OCI-LY7 (cell line): Measurements from ENCODE around the gene USP48. TPM values are rescaled to one million over a fixed set of nuclear protein-coding genes. Genes with fewer than 3 reads are reported as not detected.

Experiments used
- BruUV-seq: library from RNA; stranded (reverse); fragments of 400-500 nt; replicated peaks from 2 replicates; lab custom pipeline; 2021; lab: Mats Ljungman, UMichigan
- CTCF ChIA-PET: fragments of 300-600 bp; sonication (Branson Sonifier 250); formaldehyde crosslinking; loops from one replicate; lab custom pipeline; 2022; ENCODE audit warnings: antibody characterized with exemption; ENCODE audit not compliant: unreplicated experiment; lab: Charles Lee
- POLR2A ChIA-PET: fragments of 300-600 bp; sonication (Branson Sonifier 250); formaldehyde crosslinking; loops from one replicate; lab custom pipeline; 2022; ENCODE audit warnings: antibody characterized with exemption; lab: Charles Lee
- DNase-seq: peaks from one replicate; pipeline ENCODE4 v3.0.0-alpha.2; 2015; ENCODE audit warnings: low spot score
- H2AFZ ChIP-seq: fragments of 200-600 bp; sonication (generic), shearing (Covaris generic); 2 replicates; pipeline ENCODE4 v1.6.1; 2014; ENCODE audit warnings: mild to moderate bottlenecking, antibody characterized with exemption, low read length, moderate library complexity
- H3K27ac ChIP-seq: fragments of 200-600 bp; sonication (generic); 2 replicates; pipeline ENCODE4 v1.5.1; 2014; ENCODE audit warnings: mixed run types, low read depth, mild to moderate bottlenecking, moderate library complexity, low read length, inconsistent platforms; ENCODE audit not compliant: poor library complexity, severe bottlenecking
- H3K36me3 ChIP-seq: fragments of 200-600 bp; sonication (generic); 2 replicates; pipeline ENCODE4 v1.6.1; 2014; ENCODE audit warnings: mild to moderate bottlenecking, antibody characterized with exemption, low read length, moderate library complexity, mixed read lengths; ENCODE audit not compliant: insufficient read depth
- H3K4me1 ChIP-seq: fragments of 200-600 bp; sonication (generic); 2 replicates; pipeline ENCODE4 v1.5.1; 2014; ENCODE audit warnings: mild to moderate bottlenecking, low read length; ENCODE audit not compliant: insufficient read depth, poor library complexity, severe bottlenecking
- H3K4me2 ChIP-seq: fragments of 200-600 bp; sonication (generic); 2 replicates; pipeline ENCODE4 v1.6.1; 2014; ENCODE audit warnings: mild to moderate bottlenecking, low read length
- H3K4me3 ChIP-seq: fragments of 200-600 bp; sonication (generic); 2 replicates; pipeline ENCODE4 v1.5.1; 2014; ENCODE audit warnings: mild to moderate bottlenecking, low read depth, low read length; ENCODE audit not compliant: poor library complexity, severe bottlenecking
- H3K79me2 ChIP-seq: fragments of 200-600 bp; sonication (generic); 2 replicates; pipeline ENCODE4 v1.6.1; 2016; ENCODE audit warnings: low read depth, mild to moderate bottlenecking, low read length, moderate library complexity, mixed read lengths; ENCODE audit not compliant: insufficient read depth
- H3K9me2 ChIP-seq: fragments of 200-600 bp; sonication (generic); 2 replicates; pipeline ENCODE4 v1.6.1; 2016; ENCODE audit warnings: mild to moderate bottlenecking, low read length, mixed read lengths; ENCODE audit not compliant: insufficient read depth
- H3K9me3 ChIP-seq: fragments of 200-600 bp; sonication (generic); 2 replicates; pipeline ENCODE4 v1.6.1; 2014; ENCODE audit warnings: mild to moderate bottlenecking, mixed run types, low read length, mixed read lengths
- H4K20me1 ChIP-seq: fragments of 200-600 bp; sonication (generic); 2 replicates; pipeline ENCODE4 v1.6.1; 2014; ENCODE audit warnings: mild to moderate bottlenecking, antibody characterized with exemption, low read length, moderate library complexity, mixed read lengths; ENCODE audit not compliant: insufficient read depth
- CTCF ChIP-seq: fragments of 200-600 bp; sonication (generic); conservative IDR thresholded peaks from 2 replicates; pipeline ENCODE4 v1.5.1; 2014; ENCODE audit warnings: mild to moderate bottlenecking, antibody characterized with exemption, low read length, moderate library complexity, mixed read lengths
- EZH2phosphoT487 ChIP-seq: fragments of 200-600 bp; sonication (generic); IDR thresholded peaks from 2 replicates; pipeline ENCODE4 v1.6.1; 2018; ENCODE audit warnings: low read depth, borderline replicate concordance, mild to moderate bottlenecking, mixed run types, antibody characterized with exemption, low read length, moderate library complexity, mixed read lengths
- intact Hi-C: fragments of 100-400 bp; cut with micrococcal nuclease; formaldehyde crosslinking; loops from one replicate; pipeline ENCODE4 v1.10.0; 2022; ENCODE audit not compliant: unreplicated experiment
- total RNA-seq, 2 experiments: library from RNA; depleted of rRNA in 1 of 2; stranded (reverse); fragments of >200 nt in 1 of 2; shearing (Covaris generic) in 1 of 2; gene quantifications; 2 replicates each; pipeline ENCODE4 v1.2.3, GENCODE V29; 2014 to 2022

Gene USP48
- total RNA-seq, 2 experiments from 2014 or later: 45.0 to 98.3 TPM

- POLR2A ChIA-PET: interaction anchor here (0.5 to 2.5 kb wide), 6 partner anchors 13 to 560 kb away, joined by 3 to 13 read pairs (median 4); no protein-coding TSS in a partner anchor
- intact Hi-C loops: loop anchor here (2.0 kb wide), 3 partner anchors 20 to 182 kb away; no protein-coding TSS in a partner anchor
- Histone ChIP-seq H3K4me3 (peak overlapping the region; percentile 85), H2AFZ (peak overlapping the region; percentile 38; the same call in 1 of the 2 replicates), H4K20me1 (peaks cover 11% of the 10 kb centered on the region), H3K27ac (peak overlapping the region; percentile 94), H3K9me2 (no peaks in the 10 kb centered on the region), H3K9me3 (no peaks in the 10 kb centered on the region), H3K79me2 (peaks cover 51% of the 10 kb centered on the region), H3K4me2 (peak overlapping the region; percentile 82), H3K36me3 (peaks cover 16% of the 10 kb centered on the region), H3K4me1 (peaks cover 21% of the 10 kb centered on the region)
- TF ChIP-seq CTCF: peak; percentile 59
- TF ChIP-seq EZH2phosphoT487: no peak
- no TSS peak for BruUV-seq
- DNase-seq: peak; percentile 76
- CTCF ChIA-PET: interaction anchor here (1.3 kb wide), 1 partner anchor 73 kb away, joined by 3 read pairs; no protein-coding TSS in a partner anchor
Measured at GRCh38 chr1:21782349-21782867, 541 bp downstream of the USP48 start.

GRCh38 chr1:21781815-21782348 is 1.1 kb downstream of the USP48 start:
- Histone ChIP-seq H3K4me3 (peak overlapping the region; percentile 85), H4K20me1 (peaks cover 11% of the 10 kb centered on the region), H3K36me3 (peaks cover 17% of the 10 kb centered on the region), H3K9me3 (no peaks in the 10 kb centered on the region), H3K79me2 (peaks cover 57% of the 10 kb centered on the region), H3K9me2 (no peaks in the 10 kb centered on the region), H3K27ac (peak overlapping the region; percentile 94), H3K4me2 (peak overlapping the region; percentile 82), H3K4me1 (peaks cover 21% of the 10 kb centered on the region), H2AFZ (no peak overlapping the region; the same call in 1 of the 2 replicates)
- POLR2A ChIA-PET: interaction anchor here (0.5 to 2.5 kb wide), 6 partner anchors 12 to 213 kb away, joined by 4 to 13 read pairs (median 5); no protein-coding TSS in a partner anchor
- no TSS peak for BruUV-seq
- TF ChIP-seq EZH2phosphoT487 (no peak), CTCF (no peak)
- CTCF ChIA-PET: interaction anchor here (0.6 to 1.3 kb wide), 2 partner anchors 72 to 160 kb away, joined by 3 read pairs; no protein-coding TSS in a partner anchor
- DNase-seq: peak; percentile 31
- intact Hi-C loops: loop anchor here (2.0 kb wide), 3 partner anchors 19 to 183 kb away; no protein-coding TSS in a partner anchor
